HG02884 (cell line): ENCODE results near the gene PACSIN3.

ENCODE experiments used
- ATAC-seq: cut with Tn5 transposase; IDR thresholded peaks from one replicate; pipeline ENCODE4 v1.9.1; 2021; ENCODE audit warnings: mild to moderate bottlenecking, moderate library complexity; ENCODE audit not compliant: unreplicated experiment

PACSIN3 gene

DNA sequence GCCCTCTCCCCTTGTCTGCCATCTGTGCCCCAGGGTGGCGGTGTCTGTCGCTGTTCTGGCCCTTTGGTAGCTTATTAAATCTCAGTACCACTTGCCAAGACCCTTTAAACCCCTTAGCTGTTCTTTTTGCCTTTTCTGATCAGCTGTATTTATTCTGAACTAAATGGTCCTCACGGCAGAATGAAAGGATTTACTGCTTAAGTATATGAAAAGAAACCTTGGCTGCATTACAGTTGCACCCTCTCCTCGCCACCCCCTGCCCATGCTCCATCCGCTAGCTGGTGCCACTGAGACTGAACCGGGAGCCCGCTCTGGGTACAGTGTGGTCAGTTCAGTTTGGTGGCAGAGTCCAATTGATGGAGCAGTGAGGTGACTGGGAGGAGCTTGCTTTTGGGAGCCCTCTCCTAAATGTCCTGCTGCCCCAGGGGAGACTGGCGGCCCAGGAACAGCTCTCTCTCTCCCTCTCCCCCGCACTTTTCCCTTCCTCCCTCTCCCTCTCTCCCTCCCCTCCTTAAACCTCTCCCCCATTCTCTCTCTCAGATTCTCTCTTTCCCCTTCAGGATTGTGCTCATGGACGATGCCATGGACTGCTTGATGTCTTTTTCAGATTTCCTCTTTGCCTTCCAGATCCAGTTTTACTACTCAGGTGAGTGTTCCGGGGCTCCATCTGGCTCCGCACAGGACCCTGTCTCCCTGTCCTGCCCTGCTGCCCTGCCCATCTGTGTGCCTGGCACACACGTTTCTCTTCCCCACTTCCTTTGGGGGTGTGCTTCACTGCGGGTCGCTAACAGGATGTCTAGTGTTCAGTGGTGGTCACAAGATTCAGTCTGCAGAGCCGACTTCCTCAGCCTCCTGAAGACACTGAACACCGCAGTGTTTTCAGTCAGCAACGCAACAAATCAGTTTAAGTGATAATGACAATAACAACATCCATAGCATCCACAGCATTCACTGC lies 31.3 kb downstream of the PACSIN3 start:
- no peak for ATAC-seq

DNA sequence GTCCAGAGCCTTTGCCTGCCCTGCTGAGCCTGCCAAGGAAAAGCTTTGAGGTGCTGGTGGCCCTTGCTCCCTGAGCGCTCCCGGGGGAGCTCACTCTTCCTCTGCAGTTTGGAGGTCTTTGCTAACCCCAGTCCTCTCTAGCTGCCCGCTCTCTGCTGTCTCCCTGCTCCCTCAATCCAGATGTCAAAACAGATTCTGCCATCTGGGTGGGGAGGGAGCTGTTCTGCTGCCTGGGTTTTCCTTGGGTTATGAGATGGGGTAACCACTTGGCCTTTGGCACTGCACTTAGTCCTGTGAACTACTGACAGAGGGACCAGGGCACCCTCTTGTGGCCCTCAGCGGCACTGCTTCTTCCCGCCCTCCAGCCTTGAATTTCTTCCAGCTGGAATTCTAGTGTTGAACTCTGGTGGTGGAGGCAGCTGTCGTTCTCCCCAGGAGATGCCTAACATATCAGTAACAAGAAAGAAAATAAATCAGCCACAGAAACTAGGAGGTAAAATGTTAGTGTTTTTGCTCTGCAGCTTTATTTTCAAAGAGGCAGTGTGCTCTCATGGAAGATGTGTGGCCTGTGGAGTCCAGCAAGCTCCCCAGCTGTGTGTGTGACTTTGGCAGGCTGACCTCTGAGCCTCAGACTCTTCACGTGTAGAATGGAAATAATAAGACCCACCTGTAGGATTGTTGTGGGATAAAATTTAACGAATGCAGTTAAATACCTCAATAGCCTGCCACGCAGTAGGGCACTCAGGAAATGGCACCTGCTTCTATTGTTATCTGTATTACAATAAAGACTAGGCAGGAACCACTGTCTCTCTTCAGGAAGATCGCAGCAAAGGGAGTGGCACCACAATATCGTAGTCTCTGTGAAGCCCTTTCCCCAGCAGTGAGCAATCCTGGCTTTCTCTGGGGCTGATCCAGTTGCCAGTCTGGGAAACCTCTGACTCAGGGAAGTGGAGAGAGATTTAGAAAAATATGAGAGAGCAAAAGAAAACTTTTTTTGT lies 33.0 kb downstream of the PACSIN3 start:
- ATAC-seq = no peak

DNA sequence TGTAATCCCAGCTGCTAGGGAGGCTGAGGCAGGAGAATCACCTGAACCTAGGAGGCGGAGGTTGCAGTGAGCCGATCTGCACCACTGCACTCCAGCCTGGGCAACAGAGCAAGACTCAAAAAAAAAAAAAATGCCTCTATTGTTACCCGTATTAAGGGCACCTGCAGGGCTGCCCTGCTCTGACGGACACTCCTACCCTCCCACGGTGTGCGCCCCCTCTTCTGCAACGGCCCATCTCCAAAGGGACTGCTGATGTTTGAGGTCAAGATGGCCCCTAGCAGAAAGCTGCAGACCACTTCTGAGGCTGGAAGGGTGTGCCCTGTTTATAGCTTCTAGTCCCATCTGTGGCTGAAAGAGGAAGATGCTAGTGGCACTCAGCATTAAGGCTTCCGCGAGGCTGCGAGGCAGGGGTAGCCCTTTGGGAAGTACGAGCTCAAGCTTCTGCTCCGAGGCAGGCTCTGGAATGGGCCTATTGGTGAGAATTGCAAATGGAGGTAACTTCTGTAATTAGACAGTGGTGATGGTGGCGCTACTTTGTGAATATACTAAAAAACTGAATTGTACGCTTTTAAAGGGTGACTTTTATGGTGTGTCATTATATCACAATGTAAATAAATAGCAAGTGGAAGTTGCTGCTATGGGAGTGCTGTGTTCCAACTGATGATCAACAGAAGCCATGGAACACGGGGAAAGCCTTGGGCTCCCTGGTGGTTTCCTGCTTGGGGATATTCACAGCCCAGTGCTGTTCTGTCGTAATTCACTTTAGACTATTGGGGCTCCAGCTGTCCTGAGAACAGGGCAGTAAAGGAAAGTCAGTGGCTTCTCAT lies 33.9 kb downstream of the PACSIN3 start:
- no peak for ATAC-seq

DNA sequence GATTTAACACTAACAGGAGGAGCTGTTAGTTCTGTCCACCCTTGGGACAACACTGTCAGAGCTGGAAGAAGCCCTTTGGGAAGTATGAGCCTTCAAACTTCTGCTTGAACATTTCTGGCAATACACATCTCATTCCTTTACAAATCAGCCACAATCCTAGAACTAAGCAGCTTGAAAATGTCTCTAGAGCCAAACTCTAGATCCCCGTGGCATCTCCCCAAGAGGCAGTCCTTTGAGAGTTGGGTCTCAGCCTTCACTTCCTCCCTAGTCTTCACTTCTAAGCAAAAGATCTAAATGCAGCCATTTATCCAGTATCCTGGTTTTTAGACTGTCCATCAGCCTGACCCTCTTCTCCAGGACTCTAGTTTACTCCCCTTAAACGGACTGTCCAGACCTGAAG lies 36.5 kb downstream of the PACSIN3 start:
- ATAC-seq = no peak

DNA sequence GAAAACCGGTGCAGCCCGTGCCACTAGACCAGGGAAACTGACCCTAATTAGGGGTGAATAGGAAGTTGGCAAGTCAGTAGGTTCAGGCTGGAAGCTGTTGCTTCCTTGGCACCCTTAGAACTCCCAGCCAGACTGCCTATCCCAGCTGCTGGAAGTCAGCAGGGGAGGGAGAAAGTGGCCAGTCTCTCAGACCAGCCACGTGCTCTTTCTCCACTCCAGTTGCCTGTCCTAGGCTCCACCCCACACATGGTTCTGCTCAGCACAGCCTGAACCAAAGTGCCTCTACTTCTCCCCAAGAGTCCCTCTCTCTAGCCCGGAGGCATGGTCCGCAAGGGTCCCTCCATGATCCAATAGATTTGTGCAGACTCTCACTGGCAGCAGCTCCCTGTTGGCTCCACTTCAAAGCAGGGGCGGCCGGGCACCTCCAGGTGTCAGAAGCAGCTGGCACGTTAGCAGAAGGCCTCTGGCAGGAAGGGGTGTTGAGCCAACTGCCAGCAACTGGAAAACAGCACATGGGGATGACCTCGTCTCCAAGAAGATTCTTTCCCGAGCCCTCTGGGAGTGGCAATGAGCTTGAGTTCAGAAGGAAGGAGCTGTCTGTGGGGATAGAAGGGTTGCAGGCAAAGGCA lies 37.2 kb downstream of the PACSIN3 start:
- no peak for ATAC-seq

DNA sequence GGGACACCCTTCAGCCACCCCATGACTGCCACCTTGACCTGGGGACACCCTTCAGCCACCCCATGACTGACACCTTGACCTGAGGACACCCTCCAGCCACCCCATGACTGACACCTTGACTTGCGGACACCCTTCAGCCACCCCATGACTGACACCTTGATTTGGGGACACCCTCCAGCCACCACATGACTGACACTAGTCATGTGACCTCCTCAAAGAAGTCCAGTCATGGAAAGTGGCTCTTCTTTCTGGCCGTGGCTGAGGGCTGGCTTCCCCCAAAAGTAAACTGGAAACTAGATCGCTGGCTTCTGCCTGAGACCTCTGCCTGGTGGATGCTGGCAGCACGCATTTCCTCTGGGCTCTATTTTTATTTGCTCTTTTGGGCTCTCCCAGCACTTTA lies 38.0 kb downstream of the PACSIN3 start:
- ATAC-seq = no peak

DNA sequence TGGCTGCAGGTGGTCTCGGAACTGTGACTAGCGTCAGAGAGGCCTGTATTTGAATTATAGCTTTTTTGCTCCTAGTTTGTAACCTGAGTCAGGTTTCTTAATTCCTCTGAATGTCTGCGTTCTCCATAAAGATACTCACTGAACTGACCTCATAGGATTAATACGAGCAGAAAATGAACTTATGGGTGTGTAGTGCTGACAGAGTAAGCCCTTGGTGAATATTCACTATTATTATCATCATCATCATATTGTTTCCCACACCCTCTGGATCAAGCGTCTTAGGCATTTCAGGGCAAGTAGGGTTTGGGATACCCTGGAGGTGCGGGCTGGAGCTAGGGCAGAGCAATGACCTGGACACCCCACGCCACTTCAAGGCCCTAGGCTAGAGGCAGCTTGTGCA lies 38.6 kb downstream of the PACSIN3 start:
- no peak for ATAC-seq

DNA sequence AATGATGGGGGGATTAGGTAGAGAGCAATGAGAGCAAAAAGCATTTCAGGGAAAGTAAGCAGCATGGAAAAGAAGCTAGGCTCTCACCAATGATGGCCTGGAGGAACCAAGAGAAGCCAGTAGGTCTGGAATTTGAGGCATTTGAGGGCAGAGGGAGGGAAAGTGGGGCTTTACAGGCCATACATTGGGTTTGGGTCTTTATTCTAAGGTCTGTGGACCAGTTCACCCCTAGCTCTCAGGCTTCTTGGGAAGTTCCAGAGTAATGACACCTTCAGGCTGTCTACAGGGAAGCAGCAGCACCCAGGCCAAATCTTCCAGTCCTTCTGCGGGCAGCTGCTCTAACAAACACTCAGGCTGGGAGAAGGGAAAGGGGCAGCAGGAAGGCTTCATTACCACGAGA lies 39.0 kb downstream of the PACSIN3 start:
- ATAC-seq = no peak

DNA sequence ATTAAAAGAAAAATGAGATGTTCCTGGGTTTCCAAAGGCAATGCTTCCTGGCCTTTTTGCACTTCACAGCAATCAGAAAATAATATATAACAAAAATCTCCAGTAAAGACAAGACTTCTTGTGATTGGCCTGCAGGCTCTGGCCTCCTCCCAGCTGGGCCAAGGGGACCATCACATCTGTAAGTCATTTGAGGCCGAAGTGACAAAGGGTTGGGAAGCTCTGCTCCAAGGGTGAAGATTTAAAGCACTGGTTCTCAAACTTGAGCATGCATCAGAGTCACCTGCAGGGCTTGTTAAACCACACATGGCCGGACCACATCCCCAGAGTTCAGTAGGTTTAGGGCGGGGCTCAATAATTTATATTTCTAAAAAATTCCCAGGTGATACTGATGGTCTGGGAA lies 41.7 kb downstream of the PACSIN3 start:
- ATAC-seq = no peak

DNA sequence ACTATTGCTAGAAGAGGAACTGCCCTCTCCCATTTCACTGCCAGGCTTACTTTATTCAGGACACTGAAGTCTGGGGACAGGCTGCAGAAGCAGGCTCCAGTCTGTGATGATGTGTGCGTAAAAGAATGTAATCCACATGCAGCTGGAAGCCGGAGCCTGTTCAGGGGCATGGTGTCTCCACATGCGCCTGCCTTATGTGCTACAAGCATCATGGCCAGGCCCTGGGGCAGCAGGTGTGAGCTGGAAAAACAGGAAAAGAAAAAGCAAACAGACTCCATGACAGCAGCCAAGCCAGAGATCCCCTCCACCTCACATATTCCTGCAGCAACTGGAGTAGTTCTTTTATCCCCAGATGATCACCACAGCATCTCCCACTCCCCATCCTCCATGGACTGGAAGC lies 42.9 kb downstream of the PACSIN3 start:
- ATAC-seq = no peak

DNA sequence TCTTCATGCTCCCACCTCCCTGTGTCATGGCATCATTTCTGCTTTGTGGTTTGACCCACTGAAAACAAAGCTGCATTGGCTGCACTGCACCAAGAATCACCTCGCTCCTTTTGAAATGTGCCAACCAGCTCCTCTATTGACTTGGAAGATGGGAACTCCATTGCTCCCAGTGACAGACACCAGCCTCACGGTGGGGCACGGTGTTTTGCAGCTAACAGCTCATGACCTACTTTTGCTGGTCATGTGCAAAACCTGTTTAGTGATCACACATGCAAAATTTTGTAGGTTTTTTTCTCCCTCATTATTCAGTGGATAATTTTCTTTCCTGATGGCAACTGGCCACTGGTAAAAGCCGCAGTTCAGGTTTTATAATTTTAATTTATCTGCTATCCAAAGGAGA lies 46.4 kb downstream of the PACSIN3 start:
- no peak for ATAC-seq

DNA sequence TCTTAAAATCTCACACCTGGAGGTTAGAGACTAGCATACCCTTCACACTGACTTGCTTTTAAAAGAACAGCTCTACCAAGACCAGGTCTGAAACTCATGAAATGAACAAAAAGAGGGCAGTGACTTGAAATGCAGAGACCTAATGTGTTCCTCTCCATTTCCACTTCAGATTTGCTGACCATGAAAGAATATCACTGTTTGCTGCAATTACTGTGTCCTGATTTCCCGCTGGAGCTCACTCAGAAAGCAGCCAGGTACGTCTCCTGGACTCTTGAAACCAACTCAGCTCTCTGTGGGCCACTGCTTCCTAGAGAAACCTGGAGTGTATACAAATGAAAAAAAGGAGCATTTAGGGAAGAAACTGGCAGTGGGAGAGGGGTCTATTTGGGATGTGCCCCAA lies 48.8 kb downstream of the PACSIN3 start:
- ATAC-seq = no peak

DNA sequence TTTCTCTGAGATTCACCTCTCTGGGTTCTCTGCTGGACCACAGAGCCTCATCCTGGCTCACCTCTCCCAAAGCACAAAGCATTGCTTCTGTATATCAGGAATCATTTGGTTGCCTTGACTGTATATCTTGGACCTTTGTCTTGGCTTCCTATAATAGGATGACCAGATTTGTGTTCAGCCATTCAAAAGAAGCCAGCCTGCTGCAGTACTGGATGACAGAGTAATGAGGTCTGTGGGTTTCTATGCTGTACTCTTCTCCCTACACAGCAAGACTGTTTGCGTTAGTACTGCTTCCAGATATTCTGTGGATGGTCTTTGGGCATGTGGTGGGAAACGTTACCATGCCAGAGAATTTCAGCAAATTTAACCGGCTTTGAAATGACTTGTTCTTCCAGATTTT lies 49.3 kb downstream of the PACSIN3 start:
- ATAC-seq = no peak

DNA sequence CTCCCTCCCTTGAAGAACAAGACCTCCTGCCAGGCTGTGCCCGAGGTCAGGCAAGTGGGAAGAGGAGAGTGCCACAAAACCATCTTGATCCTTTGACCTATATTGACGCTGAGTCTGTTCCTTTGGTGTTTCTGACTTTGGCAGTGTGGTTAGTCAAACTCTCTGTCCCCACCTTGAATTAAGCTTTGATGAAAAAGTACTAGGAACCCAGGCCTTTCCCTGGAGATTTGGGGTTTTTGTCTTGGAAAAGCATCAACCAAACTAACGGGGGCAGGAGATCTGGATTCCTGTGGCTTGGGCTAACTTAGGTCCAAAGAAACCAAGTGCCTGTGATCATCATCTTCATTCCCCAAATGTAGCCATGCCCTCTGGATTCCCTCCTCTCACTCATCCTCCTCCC lies 49.9 kb downstream of the PACSIN3 start:
- ATAC-seq = no peak

DNA sequence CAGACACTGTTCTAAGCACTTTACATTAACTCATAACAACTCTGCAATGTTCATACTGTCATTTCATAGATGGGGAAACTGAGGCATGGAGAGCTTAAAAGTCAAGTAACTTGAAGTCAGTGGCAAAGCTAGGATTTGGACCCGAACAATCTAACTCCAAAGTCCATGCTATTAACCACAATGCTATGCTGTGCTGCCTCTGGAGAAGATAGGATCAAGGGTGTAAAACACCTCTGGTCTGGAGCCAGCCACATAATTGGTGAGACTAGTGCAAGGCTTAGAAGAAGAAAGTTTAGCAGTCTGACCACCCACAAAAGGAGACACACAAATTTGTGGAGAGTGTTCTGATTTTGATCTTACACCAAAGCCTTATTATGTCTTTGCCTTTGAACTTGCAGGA lies 53.3 kb downstream of the PACSIN3 start:
- ATAC-seq = no peak

DNA sequence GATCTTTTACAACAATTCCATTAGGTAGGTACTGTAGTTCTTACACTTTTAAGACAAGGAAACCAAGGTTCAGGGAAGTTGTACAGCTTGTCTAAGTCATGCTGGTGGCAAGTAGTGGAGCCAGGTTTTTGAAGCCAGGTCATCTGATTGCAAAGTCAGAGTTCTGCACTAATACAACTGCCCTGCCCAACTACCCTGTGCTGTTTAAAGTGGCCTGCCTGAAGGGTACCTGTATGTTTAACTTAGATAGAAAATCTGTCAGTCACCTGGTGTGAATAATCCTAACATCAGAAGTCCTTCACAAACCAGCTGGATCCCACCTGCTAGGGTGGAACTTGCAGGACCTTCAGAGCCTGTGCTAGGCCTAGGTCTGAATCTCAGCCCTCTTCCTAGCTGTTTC lies 53.7 kb downstream of the PACSIN3 start:
- ATAC-seq = no peak

DNA sequence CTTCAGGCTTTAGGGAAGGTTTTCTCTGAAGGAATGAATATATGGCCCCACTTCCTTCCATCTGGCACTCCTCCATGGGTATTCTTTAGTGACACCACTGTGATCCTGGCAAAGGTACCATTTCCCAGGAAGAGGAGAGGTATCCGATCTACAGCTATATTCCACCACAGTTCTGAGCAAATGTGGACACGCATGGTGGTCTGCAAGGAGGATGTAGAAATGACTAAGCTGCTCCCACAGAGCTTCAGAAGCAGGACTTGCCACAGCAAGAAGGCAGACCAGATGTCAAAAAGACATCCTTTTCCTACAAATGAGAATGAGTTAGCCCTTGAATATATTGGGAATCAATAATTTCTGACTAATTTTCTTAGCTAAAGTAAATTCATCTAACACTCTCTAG lies 55.1 kb downstream of the PACSIN3 start:
- ATAC-seq = no peak

DNA sequence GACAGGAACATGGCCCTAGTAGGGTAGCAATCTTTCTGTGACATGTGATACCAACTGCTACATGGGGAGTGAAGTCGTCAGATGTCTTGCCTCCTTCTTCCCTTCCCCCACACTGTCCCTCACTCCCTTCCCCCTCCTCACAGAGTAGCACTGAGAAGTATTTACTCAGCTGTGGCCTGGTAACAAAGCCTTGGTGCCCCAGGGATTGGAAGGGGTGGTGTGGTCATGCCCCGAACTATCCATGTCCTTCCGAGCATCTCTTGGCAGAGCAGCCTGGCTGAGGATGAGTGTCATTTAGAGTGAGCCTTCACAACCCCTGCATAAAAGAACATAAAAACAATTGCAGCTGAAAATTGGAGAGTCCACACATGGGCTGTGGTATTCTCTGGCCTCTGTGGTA lies 55.7 kb downstream of the PACSIN3 start:
- ATAC-seq = no peak
